GM19240 (cell line): ENCODE measurements around the gene WHRN.
A peak's percentile ranks its signal among the peaks of the same experiment; 100 is the strongest.

Experiments used
- DNase-seq: peaks from one replicate; pipeline ENCODE4 v3.0.0; 2011; ENCODE audit warnings: low spot score; ENCODE audit not compliant: insufficient read length

WHRN gene

DNA sequence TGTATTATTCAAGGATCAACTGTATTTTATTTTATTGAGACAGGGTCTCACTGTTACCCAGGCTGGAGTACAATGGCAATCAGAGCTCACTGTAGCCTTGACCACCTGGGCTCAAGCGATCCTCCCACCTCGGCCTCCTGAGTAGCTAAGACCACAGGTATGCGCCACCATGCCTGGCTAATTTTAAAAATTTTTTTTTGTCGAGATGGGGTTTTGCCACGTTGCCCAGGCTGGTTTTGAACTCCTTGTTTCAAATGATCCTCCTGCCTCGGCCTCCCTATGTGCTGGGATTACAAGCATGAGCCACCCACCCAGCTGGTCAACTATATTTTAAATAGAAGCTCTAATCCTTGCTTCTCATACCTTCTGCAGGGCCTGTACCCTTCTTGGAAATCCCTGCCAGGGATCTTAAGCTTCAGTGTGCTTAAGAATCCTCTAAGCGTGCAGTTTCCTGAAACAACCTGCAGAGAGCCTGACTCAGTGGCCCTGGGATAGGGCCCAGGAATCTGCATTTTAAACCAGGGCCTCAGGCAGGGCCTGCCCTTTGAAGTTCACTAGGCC lies 120.4 kb downstream of the WHRN start:
- DNase-seq: no peak

DNA sequence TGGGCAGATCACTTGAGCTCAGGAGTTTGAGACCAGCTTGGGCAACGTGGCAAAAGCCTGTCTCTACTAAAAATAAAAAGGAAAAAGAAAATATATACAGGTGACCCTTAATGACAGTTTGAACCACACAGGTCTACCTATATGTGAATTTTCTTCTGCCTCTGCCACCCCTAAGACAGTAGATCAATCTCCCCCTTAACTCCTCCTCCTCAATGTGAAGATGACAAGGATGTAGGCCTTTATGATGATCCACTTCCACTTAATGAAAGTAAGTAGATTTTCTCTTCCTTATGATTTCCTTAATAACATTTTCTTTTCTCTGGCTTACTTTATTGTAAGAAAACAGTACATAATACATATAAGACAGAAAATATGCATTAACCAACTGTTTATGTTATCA lies 120.9 kb downstream of the WHRN start:
- DNase-seq: no peak

- no peak for DNase-seq
Observed at GRCh38 chr9:114383521-114384231, 121.6 kb downstream of the WHRN start.

DNA sequence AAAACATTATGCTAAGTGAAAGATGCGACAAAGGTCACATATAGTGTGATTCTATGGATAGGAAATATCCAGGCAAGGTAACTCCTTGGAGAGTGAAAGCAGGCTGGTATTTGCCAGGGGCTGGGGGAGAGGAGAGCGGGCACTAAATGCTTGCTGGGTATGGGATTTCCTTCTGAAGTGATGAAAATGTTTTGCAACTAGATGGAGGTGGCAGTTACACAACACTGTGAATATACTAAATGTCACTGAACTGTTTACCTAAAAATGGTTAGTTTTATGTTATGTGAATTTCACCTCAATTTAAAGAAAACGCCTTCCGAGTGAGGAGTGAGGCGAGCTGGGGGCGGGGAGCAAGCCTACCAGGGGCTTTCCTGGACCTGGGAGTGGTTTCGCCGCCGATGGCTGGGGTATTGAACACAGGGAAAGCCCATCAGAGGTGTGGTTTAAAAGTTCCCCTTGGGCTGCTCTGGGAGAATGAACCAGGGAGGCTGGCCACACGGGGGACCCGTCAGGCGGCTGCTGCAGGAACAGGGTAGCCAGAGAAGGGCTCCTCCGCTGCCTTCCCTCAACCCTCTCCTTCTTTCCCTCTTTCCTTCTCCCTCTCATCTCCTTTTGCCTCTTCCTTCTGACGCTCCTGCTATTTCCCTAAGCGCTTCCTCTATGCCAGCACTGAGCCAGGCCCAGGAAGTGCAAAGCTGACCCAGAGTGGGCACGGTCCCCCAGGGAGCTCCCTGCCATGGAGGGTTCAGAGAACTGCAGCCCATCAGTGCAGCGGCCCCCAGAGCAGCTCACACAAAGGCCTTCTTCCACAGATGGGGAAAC lies 122.4 kb downstream of the WHRN start:
- DNase-seq: no peak

GRCh38 chr9:114378883-114379282 lies 126.4 kb downstream of the WHRN start:
- no peak for DNase-seq

DNA sequence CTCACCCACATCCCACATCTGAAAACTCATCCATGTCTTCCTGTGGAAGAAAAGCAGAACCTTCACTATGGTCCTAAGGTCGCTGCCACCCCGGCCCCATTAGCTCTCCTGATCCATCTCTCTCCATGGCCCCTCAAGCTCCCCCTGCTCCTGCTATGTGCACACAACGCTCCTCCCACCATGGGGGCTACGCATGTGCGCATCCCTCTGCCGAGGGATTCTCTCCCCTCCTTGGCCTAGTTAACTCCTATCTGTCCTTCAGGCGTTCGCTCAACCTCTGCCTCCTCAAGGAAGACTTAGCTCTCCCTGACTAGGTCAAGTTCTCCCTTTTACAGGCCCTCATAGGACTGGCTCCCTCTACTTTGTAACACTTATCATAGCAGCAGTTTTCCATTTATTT lies 127.3 kb downstream of the WHRN start:
- no peak for DNase-seq

- no peak for DNase-seq
Observed at GRCh38 chr9:114376586-114377445, 128.5 kb downstream of the WHRN start.

- no peak for DNase-seq
Observed at GRCh38 chr9:114375386-114376175, 129.7 kb downstream of the WHRN start.

GRCh38 chr9:114374936-114375335 lies 130.3 kb downstream of the WHRN start:
- DNase-seq: no peak

GRCh38 chr9:114373960-114374730 lies 131.1 kb downstream of the WHRN start:
- no peak for DNase-seq

- DNase-seq: peak; percentile 69
Observed at GRCh38 chr9:114372921-114373448, 132.3 kb downstream of the WHRN start.

GRCh38 chr9:114371973-114372917 lies 133.0 kb downstream of the WHRN start:
- no peak for DNase-seq

- no peak for DNase-seq
Observed at GRCh38 chr9:114371343-114371944, 133.8 kb downstream of the WHRN start.

GRCh38 chr9:114370968-114371320 lies 134.3 kb downstream of the WHRN start:
- no peak for DNase-seq

GRCh38 chr9:114370251-114370967 lies 134.9 kb downstream of the WHRN start:
- no peak for DNase-seq

GRCh38 chr9:114369216-114370130 lies 135.8 kb downstream of the WHRN start:
- DNase-seq: no peak
